ENCODE measurements around the gene MIDN.
"Not testable (repeated sequence)": the region's sequence is repeated elsewhere in the genome, so short reads cannot be mapped to it uniquely, and the experiment has no call there.

Gene MIDN

DNA sequence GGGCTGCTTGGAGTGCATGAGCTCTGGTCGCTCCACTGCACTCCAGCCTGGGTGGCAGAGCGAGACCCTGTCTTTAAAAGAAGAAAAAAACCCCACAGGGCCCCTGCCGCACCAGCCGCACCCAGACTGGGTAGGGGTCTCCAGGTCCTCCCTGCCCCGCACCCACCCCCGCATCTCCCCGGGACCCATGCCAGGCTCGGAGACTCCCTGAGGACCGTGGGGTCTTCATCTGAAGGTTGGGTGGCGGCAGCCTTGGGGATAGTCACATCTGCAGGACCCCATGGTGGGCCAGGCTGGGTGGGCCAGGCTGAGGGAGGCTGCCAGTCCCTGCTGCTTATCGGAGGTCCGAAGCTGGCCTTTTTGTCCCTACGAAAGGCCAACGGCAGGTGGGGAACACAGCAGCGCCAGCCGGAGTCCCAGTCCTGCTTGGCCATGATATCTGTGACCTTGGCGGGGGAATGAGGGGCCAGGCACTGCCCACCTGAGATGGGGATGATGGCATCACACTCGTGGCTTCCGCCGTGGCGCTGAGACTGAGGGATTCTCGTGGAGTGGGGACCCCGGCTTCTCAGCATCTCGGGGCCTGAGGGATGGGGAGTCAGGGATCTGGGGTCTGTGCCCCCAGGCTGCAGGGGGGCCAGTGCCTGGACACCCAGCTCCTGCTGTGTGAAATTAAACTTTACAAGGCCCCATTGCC is 48.3 kb downstream of the MIDN start:
- DNase-seq, result no peak

DNA sequence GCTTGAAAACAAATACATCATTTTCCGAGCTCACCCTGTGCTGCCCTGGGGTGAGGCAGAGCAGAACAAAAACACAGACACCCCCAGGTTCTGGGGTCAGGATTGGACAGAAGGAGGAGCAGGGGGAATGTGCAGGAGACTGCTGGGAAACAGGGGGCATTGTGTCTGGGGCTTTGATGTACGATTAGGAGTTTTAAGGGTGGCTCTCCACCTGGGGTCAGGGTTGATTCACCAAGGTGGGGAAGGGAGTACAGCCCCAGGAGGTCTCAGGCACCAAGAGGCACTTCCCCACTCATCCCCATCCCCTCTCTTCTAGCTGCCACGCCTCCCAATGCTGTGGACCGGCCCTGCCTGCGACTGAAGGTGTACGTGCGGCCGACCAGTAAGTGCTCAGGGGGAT is 49.9 kb downstream of the MIDN start:
- DNase-seq, result no peak

DNA sequence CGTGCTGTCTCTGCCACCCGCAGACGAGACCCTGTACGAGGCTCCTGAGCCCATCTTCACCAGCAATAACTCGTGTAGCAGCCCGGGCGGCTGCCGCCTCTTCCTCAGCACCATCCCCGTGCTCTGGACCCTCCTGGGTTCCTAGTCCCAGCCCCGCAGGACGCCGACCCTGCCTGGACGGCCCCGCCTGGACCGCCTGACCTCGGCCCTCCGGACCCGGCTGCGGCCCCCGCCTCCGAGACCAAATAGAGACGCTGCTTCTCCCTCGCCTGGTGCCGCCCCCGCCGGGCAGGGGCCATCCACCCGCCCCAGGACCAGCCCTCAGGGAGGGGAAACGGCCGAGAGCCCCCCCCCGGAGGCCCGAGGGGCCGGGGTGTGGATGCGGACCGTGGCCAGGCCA is 51.4 kb downstream of the MIDN start:
- no peak for DNase-seq

DNA sequence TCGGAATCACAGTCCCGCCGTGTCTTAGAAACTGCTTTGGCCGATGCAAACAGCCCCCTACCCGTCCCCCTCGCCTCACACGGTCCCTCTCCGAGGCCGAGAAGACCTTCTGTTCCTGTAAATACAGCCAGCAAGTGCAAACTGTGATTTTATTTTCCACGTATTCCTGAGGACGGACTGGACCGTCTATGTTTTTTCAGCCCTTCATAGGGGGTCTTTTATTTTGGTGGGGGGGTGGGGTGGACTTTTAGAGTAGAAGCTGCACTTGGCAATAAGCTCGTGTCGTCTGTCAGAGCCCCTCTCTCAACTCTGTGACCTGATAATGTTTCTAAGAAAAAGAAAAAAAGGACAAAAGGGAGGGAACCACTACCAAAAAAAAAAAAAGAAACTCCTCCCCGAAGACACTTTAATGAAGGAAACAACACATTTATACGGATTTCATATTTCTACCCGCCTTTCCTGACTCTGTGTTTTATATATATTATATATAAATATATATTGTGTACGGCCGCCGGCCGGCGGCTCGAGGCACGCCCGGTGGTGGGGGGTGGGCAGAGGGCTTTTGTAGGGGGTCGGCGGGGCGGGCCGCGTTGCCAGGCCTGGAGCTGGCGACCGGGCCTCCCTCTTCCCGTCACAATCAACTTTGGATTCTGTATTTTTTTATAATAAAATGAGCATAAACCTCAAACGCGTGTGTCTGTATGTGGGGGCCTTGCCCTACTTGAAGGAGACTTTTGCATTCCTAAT is 52.5 kb downstream of the MIDN start:
- no peak for DNase-seq

DNA sequence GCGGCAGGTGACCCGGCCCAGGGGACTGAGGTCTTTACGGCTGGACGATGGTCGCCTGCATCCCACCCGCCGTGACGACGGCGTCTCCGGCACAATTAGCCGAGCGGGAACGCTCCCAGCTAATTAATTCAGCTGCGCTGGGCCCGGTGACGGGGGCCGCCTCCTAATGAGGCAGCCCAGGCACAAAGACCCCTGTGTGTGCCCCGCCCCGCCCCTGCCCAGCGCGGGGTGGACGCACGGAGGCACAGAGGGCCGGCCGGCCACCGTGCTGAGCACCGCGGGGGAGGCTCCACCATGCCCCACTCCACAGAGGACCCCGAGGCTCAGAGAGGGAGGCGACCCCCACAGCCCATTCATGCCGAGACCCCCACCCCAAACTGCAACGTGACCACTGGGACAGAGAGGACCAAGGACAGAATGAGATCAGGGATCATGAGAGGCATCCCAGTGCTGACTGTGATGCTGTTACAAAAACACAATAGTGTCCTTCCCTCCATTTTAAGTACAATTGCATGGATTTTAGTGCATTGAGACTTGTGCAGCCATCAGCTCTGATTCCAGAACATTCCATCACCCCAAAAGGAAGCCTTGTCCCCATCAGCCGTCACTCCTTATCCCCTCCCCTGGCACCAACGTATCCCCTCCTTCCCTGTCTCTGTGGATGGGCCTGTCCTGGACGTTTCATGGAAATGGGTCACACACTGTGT is 54.3 kb downstream of the MIDN start:
- DNase-seq, result no peak

DNA sequence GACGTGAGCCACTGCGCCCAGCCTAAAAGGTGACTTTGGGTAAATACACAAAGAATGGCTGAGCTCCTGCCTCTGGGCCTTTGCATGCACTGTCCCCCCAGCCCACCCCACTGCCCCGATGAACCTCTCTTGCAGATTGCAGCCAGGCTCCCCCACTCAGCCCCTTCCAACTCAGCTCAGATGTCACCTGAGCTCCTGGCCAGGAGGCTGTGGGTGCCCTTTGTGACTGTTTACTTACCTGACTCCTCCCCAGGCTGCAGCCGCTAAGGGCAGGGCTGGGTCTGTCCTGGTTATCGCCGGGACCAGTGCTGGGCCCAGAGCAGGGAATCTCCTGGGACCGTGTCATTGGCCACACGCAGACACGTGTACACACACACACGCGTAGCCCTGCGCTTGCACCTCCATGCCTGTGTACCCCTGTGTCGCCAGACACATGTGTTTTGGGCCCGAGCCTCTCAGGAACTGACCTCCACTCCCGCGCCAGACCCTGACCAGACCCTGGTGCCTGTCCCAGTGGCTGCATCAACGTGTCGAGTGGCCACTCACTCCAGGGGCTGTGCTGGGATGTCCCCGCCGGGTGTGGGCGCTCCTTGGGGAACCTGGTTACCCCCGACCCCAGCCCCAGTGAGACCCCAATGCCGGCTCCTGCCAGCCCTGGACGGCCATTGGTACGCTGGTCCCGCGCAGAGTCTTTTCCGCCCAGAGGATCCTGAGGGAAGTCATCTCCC is 56.0 kb downstream of the MIDN start:
- DNase-seq, result no peak

DNA sequence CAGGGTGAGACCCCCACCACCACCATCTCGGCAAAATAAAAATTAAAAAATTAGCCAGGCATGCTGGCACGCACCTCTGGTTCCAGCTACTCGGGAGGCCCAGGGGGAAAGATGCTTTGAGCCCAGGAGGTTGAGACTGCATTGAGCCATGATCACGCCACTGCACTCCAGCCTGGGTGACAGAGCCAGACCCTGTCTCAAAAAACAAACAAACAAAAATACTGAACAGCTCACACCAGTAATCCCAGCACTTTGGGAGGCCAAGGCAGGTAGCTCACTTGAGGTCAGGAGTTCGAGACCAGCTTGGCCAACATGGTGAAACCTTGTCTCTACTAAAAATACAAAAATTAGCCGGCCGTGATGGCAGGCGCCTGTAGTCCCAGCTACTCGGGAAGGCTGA is 57.0 kb downstream of the MIDN start:
- DNase-seq, result not testable (repeated sequence)

DNA sequence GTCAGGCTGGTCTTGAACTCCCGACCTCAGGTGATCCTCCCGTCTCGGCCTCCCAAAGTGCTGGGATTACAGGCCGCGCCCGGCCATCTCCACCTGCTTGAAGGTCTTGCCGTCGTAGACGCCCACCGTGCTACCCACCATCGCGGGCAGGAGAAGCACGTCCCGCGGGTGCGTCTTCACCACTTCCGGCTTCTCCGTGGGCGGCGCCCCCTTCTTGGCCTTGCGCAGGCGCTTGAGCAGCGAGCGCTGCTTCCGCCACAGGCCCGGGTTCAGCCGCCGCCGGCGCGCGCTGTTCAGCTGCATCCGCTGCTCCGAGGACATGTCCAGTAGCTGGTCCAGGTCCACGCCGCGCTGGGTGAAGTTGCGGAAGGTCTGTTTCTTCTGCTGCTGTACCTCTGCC is 58.9 kb downstream of the MIDN start:
- no peak for DNase-seq

DNA sequence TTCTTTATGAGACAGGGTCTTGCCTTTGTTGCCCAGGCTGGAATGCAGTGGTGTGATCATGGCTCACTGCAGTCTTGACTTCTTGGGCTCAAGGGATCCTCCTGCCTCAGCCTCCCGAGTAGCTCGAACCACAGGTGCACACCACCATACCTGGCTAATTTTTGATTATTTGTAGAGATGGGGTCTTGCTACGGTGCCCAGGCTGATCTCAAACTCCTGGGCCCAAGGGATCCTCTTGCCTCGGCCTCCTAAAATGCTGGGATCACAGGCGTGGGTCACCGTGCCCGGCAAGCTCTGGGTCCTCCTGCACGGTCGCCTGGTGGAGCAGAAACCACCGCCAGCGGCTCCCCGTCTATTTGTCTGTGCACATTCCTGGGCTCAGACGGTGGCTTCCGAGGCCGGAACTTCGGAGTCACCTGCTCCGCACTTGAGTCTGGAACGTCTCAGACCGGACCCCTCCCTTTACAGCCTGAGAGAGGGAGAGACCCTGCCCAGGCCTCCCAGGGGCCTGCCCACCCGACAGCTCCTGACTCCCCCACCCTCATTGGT is 59.4 kb downstream of the MIDN start:
- no peak for DNase-seq

DNA sequence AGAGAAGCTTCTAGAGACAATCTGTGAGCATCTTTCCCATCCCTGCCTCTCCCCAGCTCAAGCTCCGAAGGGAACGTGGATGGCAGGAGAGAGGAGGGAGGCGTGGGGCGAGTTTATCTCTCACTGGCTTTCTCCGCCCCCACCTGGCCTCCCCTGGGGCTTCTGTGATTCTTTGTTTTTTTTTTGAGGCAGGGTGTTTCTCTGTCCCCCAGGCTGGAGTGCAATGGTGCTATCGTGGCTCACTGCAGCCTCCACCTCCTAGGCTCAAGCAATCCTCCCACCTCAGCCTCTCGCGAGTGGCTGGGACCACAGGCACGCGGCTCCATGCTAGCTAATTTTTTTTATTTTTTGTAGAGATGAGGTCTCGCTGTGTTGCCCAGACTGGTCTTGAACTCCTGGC is 60.3 kb downstream of the MIDN start:
- no peak for DNase-seq
